Skin of body (tissue), 3 donors: ENCODE results near the gene SERTAD1. TPM values are rescaled to one million over a fixed set of nuclear protein-coding genes. Genes with fewer than 3 reads are reported as not detected.

ENCODE experiments used
- DNase-seq: peaks from one replicate; lab custom pipeline; 2025; lab: John Stamatoyannopoulos, UW
- small RNA-seq: library from RNA; depleted of rRNA; stranded (forward); fragments of <200 nt; gene quantifications from one replicate; pipeline ENCODE3, GENCODE V24; 2014; ENCODE audit warnings: low replicate concordance
- total RNA-seq: library from RNA; depleted of rRNA; stranded (reverse); fragments of >200 nt; gene quantifications from one replicate; pipeline ENCODE4 v1.2.3, GENCODE V29; 2014

The SERTAD1 gene
- total RNA-seq, 1 donor from 2014 or later = 10.6 TPM

DNA sequence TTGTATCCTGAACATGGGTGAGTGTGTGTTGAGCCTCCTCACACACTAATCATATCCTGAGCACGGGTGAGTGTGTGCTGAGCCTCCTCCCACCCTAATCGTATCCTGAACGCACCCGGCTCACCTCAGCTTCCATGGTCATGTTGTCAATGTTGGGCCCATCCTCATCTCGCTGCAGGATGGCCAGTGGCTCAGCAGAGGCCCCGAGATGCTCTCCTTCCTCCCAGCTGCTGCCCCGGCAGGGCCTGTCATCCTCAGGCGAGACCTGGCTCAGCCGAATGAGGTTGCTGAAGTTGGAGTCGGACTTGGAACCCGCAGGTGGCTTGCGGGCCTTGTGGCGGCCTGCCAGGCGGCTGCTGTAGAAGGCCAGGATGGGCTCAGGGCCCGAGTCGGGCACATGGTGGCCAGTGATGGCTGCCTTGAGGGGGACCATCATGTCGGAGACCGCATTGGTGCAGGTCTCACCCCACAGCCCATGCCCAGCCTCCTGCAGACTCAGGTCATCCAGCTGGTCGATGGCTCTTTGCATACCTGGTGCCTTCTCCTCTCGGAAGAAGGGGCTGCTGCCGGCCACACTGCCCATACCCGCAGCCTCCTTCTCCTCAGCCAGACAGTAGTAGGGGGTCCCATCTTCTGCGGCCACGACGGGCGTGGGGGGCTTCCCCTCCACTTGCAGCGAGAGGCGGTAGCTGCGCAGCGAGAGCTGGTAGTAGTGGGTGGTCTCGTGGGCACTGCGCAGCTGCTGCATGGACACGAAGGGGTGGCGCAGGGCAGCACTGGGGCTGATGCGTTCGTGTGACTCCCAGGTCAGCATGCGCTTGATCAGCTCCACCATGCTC is 45.4 kb downstream of the SERTAD1 start:
- no peak for DNase-seq

DNA sequence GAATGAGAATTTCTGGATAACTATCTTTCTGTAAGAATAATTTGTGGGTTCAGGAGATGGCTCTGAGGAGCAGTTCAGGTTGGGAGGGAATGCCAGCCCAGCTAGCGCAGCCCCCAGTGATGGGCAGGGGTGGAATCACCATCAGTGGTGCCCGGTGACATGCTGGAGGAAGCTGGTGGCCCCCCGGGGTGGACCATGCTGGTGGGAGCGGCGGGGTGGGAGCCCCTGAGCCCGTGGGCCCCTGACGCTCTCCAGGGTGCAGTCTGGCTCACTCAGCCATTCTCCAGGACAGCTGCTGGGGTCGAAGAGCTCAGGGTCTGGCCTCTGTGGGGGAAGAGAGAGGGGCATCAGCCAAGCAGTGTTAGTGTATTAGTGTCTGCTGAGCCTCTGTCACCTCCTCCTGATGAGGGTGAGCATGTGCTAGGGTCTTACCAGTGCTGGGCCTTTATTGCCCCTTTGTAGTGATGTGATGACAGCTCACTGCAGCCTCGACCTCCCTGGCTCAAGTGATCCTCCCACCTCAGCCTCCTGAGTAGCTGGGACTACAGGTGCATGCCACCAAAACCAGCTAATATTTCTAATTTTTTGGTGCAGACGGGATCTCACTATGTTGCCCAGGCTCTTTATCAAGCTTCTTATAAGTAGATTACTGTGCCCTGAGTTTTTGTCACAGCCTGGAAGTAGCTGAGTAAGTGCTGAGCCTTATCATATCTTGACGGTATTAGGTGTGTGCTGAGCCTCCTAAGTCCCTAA is 46.2 kb downstream of the SERTAD1 start:
- DNase-seq = no peak

DNA sequence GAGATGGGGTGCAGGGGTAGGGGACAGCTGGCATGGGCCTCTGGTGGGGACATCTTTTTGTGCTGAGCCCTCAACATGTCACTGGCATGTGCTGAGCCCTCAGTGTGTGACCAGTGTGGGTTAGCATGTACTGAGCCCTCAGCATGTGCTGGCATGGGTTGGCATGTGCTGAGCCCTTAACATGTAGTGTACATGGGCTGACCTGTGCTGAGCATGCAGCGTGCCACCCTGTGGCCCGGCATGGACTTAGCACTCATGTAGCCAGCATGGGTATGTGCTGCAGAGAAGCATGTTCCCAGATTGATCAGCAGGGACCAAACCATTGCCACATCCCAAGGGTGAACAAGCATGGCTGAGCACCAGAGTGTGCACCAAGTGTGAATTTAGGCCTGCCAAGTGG is 47.3 kb downstream of the SERTAD1 start:
- DNase-seq = no peak

DNA sequence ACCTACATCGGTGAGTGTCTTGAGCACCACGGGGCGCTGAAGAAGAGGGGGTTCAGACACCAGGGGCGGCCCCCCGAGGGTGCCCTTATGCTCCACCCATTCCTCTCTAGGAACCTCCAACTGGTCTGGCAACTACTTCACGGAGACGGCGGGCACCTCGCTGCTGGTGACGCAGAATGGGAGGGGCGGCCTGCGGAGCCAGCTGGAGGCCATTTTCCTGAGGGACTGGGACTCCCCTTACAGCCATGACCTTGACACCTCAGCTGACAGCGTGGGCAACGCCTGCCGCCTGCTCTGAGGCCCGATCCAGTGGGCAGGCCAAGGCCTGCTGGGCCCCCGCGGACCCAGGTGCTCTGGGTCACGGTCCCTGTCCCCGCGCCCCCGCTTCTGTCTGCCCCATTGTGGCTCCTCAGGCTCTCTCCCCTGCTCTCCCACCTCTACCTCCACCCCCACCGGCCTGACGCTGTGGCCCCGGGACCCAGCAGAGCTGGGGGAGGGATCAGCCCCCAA is 47.9 kb downstream of the SERTAD1 start:
- no peak for DNase-seq

- DNase-seq = no peak
Observed at GRCh38 chr19:40376286-40376862, 49.4 kb downstream of the SERTAD1 start.

DNA sequence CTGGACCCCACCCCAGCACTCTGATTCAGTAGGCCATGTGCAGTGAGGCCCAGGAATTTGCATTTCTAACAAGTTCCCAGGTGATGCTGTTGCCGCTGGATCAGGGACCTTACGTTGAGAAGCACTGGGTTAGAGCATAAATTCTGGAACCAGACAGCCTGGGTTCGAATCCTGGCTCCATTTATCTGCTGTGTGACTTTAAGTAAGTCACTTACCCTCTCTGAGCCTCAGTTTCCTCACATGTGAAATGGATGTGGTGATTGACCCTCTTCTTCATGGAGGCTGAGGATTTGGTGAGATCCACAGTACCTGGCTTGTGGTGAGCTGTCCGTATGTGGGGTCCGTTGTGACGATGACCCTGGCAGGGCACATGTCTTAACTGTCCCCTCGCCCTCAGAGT is 51.7 kb downstream of the SERTAD1 start:
- no peak for DNase-seq

DNA sequence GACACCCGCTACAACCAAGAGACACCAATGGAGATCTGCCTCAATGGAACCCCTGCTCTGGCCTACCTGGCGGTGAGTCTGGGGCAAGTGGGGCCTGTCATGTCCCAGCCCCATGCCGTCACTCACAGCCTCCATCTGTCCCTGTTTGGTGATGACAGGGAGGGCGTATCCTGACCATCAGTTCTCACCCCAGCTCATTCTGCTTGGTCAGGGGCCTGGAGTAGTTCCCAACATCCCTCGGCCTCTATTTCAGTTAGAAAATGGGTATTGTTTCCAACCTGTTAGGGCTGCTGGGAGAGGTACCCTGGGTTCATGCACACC is 54.0 kb downstream of the SERTAD1 start:
- DNase-seq = no peak

Small RNA genes within 50 kb of the gene (small RNA-seq; reads per million reads assigned to genes)
- not detected for gene RF00017

Other genes starting within 250 kb of the SERTAD1 start
- gene MAP3K10, start 234.6 kb downstream of the SERTAD1 start, total RNA-seq = 4.5 TPM
- gene TTC9B, start 207.6 kb downstream of the SERTAD1 start, total RNA-seq = not detected
- gene CCNP, start 199.3 kb downstream of the SERTAD1 start, total RNA-seq = 0.39 TPM
- gene AKT2, start 140.6 kb downstream of the SERTAD1 start, total RNA-seq = 94.4 TPM
- 8.2 TPM for gene C19orf47, start 77.6 kb downstream of the SERTAD1 start, total RNA-seq
- 137 TPM for gene PLD3, start 77.3 kb downstream of the SERTAD1 start, total RNA-seq
- 0.10 TPM for gene HIPK4, start 35.8 kb downstream of the SERTAD1 start, total RNA-seq
- gene PRX, start 12.6 kb downstream of the SERTAD1 start, total RNA-seq = 5.2 TPM
- gene SERTAD3, start 18.3 kb upstream of the SERTAD1 start, total RNA-seq = 30.8 TPM
- 107 TPM for gene BLVRB, start 39.8 kb upstream of the SERTAD1 start, total RNA-seq
- gene SPTBN4, start 41.0 kb upstream of the SERTAD1 start, total RNA-seq = 1.2 TPM
- 12.3 TPM for gene SHKBP1, start 150.9 kb upstream of the SERTAD1 start, total RNA-seq
- 72.0 TPM for gene LTBP4, start 175.4 kb upstream of the SERTAD1 start, total RNA-seq